Measurements from ENCODE around the gene ARHGAP45.

DNA sequence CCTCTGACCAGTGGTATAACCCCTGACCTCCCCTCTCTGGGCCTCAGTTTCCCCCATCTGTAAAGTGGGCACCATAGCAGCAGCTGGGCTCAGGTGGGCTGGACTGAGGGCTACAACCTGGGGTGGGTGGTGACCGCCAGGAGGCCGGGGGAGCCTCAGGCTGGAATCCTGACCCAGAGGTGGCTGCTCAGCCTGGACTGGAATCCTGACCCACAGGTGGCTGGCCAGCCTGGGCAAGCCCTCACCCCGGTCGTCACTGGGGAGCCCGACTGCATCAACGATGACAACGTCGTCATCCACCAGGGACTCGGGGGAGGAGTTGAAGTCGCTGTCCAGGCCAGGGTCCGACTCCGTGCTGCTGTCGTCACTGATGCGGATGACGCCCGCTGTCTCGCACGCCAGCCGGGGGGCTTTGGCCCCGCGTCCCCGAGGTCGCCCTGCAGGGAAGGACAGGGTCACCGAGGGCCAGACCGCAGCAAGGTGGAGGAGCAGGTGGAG lies 47.1 kb downstream of the ARHGAP45 start:
- TF ChIP-seq, protein P1, sequence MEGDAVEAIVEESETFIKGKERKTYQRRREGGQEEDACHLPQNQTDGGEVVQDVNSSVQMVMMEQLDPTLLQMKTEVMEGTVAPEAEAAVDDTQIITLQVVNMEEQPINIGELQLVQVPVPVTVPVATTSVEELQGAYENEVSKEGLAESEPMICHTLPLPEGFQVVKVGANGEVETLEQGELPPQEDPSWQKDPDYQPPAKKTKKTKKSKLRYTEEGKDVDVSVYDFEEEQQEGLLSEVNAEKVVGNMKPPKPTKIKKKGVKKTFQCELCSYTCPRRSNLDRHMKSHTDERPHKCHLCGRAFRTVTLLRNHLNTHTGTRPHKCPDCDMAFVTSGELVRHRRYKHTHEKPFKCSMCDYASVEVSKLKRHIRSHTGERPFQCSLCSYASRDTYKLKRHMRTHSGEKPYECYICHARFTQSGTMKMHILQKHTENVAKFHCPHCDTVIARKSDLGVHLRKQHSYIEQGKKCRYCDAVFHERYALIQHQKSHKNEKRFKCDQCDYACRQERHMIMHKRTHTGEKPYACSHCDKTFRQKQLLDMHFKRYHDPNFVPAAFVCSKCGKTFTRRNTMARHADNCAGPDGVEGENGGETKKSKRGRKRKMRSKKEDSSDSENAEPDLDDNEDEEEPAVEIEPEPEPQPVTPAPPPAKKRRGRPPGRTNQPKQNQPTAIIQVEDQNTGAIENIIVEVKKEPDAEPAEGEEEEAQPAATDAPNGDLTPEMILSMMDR (IDR thresholded peaks at IDR 0.05) = no peak
- no peak for TF ChIP-seq POLR2A (IDR thresholded peaks at IDR 0.05)

Data from suprapubic skin (tissue), 3 donors.